HepG2 (cell line): ENCODE measurements around the gene SLC2A14. TPM values are rescaled to one million over a fixed set of nuclear protein-coding genes. Genes with fewer than 3 reads are reported as not detected.

ENCODE experiments used
- AHDC1 ChIP-seq: sonication (generic); formaldehyde crosslinking; IDR thresholded peaks from 2 replicates; pipeline ENCODE4 v1.5.1; 2020; ENCODE audit warnings: mild to moderate bottlenecking, missing genetic modification reagents, borderline replicate concordance
- IRF2 ChIP-seq: IDR thresholded peaks from 2 replicates; pipeline ENCODE4 v1.6.1; 2018; ENCODE audit warnings: missing genetic modification reagents, missing compliant biosample characterization
- MIXL1 ChIP-seq: IDR thresholded peaks from 2 replicates; pipeline ENCODE4 v1.6.1; 2016
- NFIC ChIP-seq: IDR thresholded peaks from 2 replicates; pipeline ENCODE4 v1.6.1; 2012; ENCODE audit warnings: mild to moderate bottlenecking, low read length, inconsistent platforms
- NR2F1 ChIP-seq, 2 experiments: fragments of 450-650 bp in 1 of 2; formaldehyde crosslinking in 1 of 2; IDR thresholded peaks; 2 replicates each; pipeline versions ENCODE4 v1.5.0 to v1.6.1; 2016 to 2020; ENCODE audit warnings: mild to moderate bottlenecking in 1 of 2, missing compliant biosample characterization in 1 of 2, missing genetic modification reagents in 1 of 2, moderate library complexity in 1 of 2
- RCOR2 ChIP-seq: IDR thresholded peaks from 2 replicates; pipeline ENCODE4 v1.6.1; 2016; ENCODE audit warnings: missing biosample characterization, missing genetic modification reagents
- ZFP36 ChIP-seq: fragments of 150-350 bp; IDR thresholded peaks from 2 replicates; pipeline ENCODE4 v1.6.1; 2018; ENCODE audit warnings: borderline replicate concordance, low read length, low read depth; ENCODE audit not compliant: partially characterized antibody
- ZNF205 ChIP-seq: IDR thresholded peaks from 2 replicates; pipeline ENCODE4 v1.6.1; 2018; ENCODE audit warnings: missing biosample characterization, missing genetic modification reagents
- ZNF24 ChIP-seq: fragments of 450-650 bp; IDR thresholded peaks from 2 replicates; pipeline ENCODE4 v1.6.1; 2017; ENCODE audit warnings: antibody characterized with exemption, mild to moderate bottlenecking
- ZNF468 ChIP-seq: sonication (generic); formaldehyde crosslinking; IDR thresholded peaks from 2 replicates; pipeline ENCODE4 v1.8.0; 2022; ENCODE audit warnings: mild to moderate bottlenecking, moderate library complexity, missing genetic modification reagents
- ZNF605 ChIP-seq: sonication (generic); formaldehyde crosslinking; IDR thresholded peaks from 2 replicates; pipeline ENCODE4 v1.8.0; 2022; ENCODE audit warnings: mild to moderate bottlenecking, missing genetic modification reagents
- ZNF646 ChIP-seq: sonication (generic); formaldehyde crosslinking; IDR thresholded peaks from 2 replicates; pipeline ENCODE4 v1.9.0; 2021; ENCODE audit warnings: mild to moderate bottlenecking, missing genetic modification reagents
- ZNF770 ChIP-seq: sonication (generic); formaldehyde crosslinking; IDR thresholded peaks from 2 replicates; pipeline ENCODE4 v1.5.0; 2020; ENCODE audit warnings: mild to moderate bottlenecking, missing genetic modification reagents
- ZNF816 ChIP-seq: sonication (generic); formaldehyde crosslinking; IDR thresholded peaks from 2 replicates; pipeline ENCODE4 v1.8.0; 2022; ENCODE audit warnings: missing genetic modification reagents, mild to moderate bottlenecking, borderline replicate concordance
- ZNF878 ChIP-seq: sonication (generic); formaldehyde crosslinking; IDR thresholded peaks from 2 replicates; pipeline ENCODE4 v1.8.1; 2023; ENCODE audit warnings: mild to moderate bottlenecking, missing genetic modification reagents, moderate library complexity
- polyA plus RNA-seq, 8 experiments: library from polyadenylated mRNA; depleted of rRNA in 3 of 8; stranded (reverse) in 7 of 8; unstranded in 1 of 8; fragments of >200 nt; fragmentation: Illumina TruSeq in 4 of 8; extraction: Trizol in 4 of 8; gene quantifications; 2 replicates each; pipeline versions ENCODE4 v1.2.1 to v1.2.3, GENCODE V29; 2011 to 2016; ENCODE audit warnings: low read depth in 4 of 8, missing spikeins in 1 of 8, mixed read lengths in 1 of 8; ENCODE audit not compliant: insufficient read depth in 1 of 8
- total RNA-seq, 5 experiments: library from RNA; depleted of rRNA; stranded (reverse); fragments of >200 nt; fragmentation: Illumina TruSeq; extraction: Trizol; gene quantifications; 2 replicates each; pipeline ENCODE4 v1.2.3, GENCODE V29; 2016; ENCODE audit warnings: low read depth in 1 of 5
- TF ChIP-seq, protein P1 (sequence below): sonication (generic); formaldehyde crosslinking; IDR thresholded peaks from 2 replicates; pipeline ENCODE4 v1.4.0; 2020; ENCODE audit warnings: mild to moderate bottlenecking, missing genetic modification reagents

SLC2A14 gene
- total and polyA plus RNA-seq, 2 of the 13 experiments (the other 11 are each of a cell fraction or from before 2014, with no cell fraction given), result 7.7 to 39.0 TPM

DNA sequence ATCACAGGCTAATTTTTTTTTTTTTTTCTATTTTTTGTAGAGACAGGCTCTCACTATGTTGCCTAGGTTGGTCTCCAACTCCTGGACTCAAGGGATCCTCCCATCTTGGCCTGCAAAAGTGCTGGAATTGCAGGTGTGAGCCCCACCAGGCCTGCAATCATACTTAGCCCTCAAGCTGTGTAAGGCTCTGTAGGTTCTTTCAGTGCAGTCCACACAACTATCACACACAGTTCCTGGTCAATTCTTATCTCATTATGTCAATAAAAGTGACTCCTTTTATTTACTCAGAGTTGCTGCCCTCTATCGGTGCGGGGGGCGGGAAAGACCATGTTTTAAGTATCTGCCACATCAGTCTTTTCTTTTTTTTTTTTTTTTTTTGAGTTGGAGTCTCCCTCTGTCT, 34.3 kb upstream of the SLC2A14 start (continued):
- TF ChIP-seq, protein P1, sequence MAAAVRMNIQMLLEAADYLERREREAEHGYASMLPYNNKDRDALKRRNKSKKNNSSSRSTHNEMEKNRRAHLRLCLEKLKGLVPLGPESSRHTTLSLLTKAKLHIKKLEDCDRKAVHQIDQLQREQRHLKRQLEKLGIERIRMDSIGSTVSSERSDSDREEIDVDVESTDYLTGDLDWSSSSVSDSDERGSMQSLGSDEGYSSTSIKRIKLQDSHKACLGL, result no peak
- TF ChIP-seq MIXL1, result peak; percentile 74
- peak; percentile 77 for TF ChIP-seq RCOR2
- peak; percentile 82; the same call in 1 of the 2 replicates for TF ChIP-seq ZNF205 (CRISPR knock-in tag)
- TF ChIP-seq NFIC, result 0 out of 2 replicates have a peak, but pooled peaks have one; percentile 48
- TF ChIP-seq ZNF24, result peak; percentile 52; the same call in 1 of the 2 replicates
- TF ChIP-seq ZFP36, result no peak
- no peak for TF ChIP-seq ZNF770
- peak; percentile 86 for TF ChIP-seq ZNF646 (CRISPR knock-in tag)
- no peak; the same call in 1 of the 2 replicates for TF ChIP-seq ZNF816 (CRISPR knock-in tag)
- peak in 1 of 2 experiments; percentile 69; a peak in 2 of 4 replicates for TF ChIP-seq NR2F1 (CRISPR knock-in tag; IDR thresholded peaks at IDR 0.05)
- peak; percentile 82; the same call in 1 of the 2 replicates for TF ChIP-seq AHDC1 (CRISPR knock-in tag)
- no peak for TF ChIP-seq ZNF878 (CRISPR knock-in tag)
- no peak for TF ChIP-seq ZNF468
- peak; percentile 67; the same call in 1 of the 2 replicates for TF ChIP-seq IRF2
- no peak; the same call in 1 of the 2 replicates for TF ChIP-seq ZNF605 (CRISPR knock-in tag)
